ENCODE measurements around the gene ALKBH8. TPM values are rescaled to one million over a fixed set of nuclear protein-coding genes. Genes with fewer than 3 reads are reported as not detected.

ALKBH8 gene
- total and polyA plus RNA-seq, 4 donors = 8.4 to 12.0 (median 11.3) TPM

- Histone ChIP-seq H3K9me3 (ENCODE audit: control insufficient read depth, insufficient read depth, low read length) (no peaks in the 10 kb centered on the region), H3K4me1 (ENCODE audit: control insufficient read depth, insufficient read depth, low read length) (no peaks in the 10 kb centered on the region), H3K27me3 (ENCODE audit: control insufficient read depth, insufficient read depth, low read length) (no peaks in the 10 kb centered on the region), H3K27ac (ENCODE audit: low read depth, low read length) (peak overlapping the region; percentile 47), H3K4me3 (ENCODE audit: low read depth, low read length) (peak overlapping the region; percentile 98), H3K36me3 (ENCODE audit: control insufficient read depth, insufficient read depth, low read length) (peaks cover 13% of the 10 kb centered on the region)
- WGBS (ENCODE audit: insufficient coverage) = 0% methylated on average over 6 of the region's 6 CpGs
- peak in 2 of 6 donors; percentile 4 to 7 for DNase-seq (ENCODE audit: low read depth in 4 of 6, low spot score in 6 of 6)
Observed at GRCh38 chr11:107457205-107457557, 108.4 kb downstream of the ALKBH8 start.

GRCh38 chr11:107453594-107454286, 111.8 kb downstream of the ALKBH8 start:
- Histone ChIP-seq H3K36me3 (ENCODE audit: control insufficient read depth, insufficient read depth, low read length) (peaks cover 13% of the 10 kb centered on the region), H3K27me3 (ENCODE audit: control insufficient read depth, insufficient read depth, low read length) (no peaks in the 10 kb centered on the region), H3K9me3 (ENCODE audit: control insufficient read depth, insufficient read depth, low read length) (no peaks in the 10 kb centered on the region), H3K4me1 (ENCODE audit: control insufficient read depth, insufficient read depth, low read length) (no peaks in the 10 kb centered on the region), H3K27ac (ENCODE audit: low read depth, low read length) (no peak overlapping the region), H3K4me3 (ENCODE audit: low read depth, low read length) (no peak overlapping the region)
- 100% methylated on average over 5 of the region's 5 CpGs for WGBS (ENCODE audit: insufficient coverage)
- DNase-seq (ENCODE audit: low read depth in 4 of 6, low spot score in 6 of 6) = no peak

Other genes starting within 250 kb of the ALKBH8 start
- gene CWF19L2, start 107.9 kb downstream of the ALKBH8 start, total RNA-seq = 10 to 100 TPM; 26.4 to 33.0 TPM
- 10 to 100 TPM in 1 of 2 donors, 1 to 10 TPM in 1; 9.4 to 11.8 TPM for gene CWF19L2, start 107.9 kb downstream of the ALKBH8 start, polyA plus RNA-seq (ENCODE audit: insufficient read length in 2 of 2)
- 100 to 1,000 TPM in 1 of 2 donors, 10 to 100 TPM in 1; 17.2 to 102 TPM for gene ELMOD1, start 25.4 kb upstream of the ALKBH8 start, total RNA-seq
- 10 to 100 TPM; 77.6 to 83.8 TPM for gene ELMOD1, start 25.4 kb upstream of the ALKBH8 start, polyA plus RNA-seq (ENCODE audit: insufficient read length in 2 of 2)
- 1 to 10 TPM in 1 of 2 donors, under 1 TPM in 1; 0.50 to 1.3 TPM for gene SLN, start 146.3 kb upstream of the ALKBH8 start, total RNA-seq
- gene SLN, start 146.3 kb upstream of the ALKBH8 start, polyA plus RNA-seq (ENCODE audit: insufficient read length in 2 of 2) = 1 to 10 TPM in 1 of 2 donors, under 1 TPM in 1; 0.62 to 2.3 TPM

Measured in spinal cord (tissue), 10 donors.